ENCODE data around the gene LIPC.

DNA sequence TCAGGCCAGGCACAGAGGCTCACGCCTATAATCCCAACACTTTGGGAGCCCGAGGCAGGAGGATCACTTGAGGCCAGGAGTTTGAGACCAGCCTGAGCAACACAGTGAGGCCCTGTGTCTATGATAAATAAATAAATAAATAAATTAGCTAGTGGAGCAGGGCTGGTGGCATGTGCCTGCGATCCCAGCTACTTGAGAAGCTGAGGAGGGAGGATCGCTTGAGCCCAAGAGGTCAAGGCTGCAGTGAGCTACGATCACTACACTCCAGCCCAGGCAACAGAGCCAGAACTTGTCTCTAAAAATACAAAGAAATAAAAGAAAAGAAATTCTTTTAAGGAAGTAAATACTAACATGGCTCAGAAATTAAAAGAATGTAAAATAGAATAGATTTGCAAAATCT lies 91.8 kb downstream of the LIPC start:
- TF ChIP-seq FOXJ3 (CRISPR knock-in tag; IDR thresholded peaks at IDR 0.05) (no peak), TRIM24 (IDR thresholded peaks at IDR 0.05) (no peak), CTCF (IDR thresholded peaks at IDR 0.05 in 2 of 3, conservative IDR thresholded peaks at IDR 0.05 in 1 of 3; ENCODE audit: insufficient read depth in 2 of 3, low read depth in 1 of 3, low read length in 3 of 3) (no peak), HMGXB4 (CRISPR knock-in tag; IDR thresholded peaks at IDR 0.05) (no peak)
- TF ChIP-seq, protein P1, sequence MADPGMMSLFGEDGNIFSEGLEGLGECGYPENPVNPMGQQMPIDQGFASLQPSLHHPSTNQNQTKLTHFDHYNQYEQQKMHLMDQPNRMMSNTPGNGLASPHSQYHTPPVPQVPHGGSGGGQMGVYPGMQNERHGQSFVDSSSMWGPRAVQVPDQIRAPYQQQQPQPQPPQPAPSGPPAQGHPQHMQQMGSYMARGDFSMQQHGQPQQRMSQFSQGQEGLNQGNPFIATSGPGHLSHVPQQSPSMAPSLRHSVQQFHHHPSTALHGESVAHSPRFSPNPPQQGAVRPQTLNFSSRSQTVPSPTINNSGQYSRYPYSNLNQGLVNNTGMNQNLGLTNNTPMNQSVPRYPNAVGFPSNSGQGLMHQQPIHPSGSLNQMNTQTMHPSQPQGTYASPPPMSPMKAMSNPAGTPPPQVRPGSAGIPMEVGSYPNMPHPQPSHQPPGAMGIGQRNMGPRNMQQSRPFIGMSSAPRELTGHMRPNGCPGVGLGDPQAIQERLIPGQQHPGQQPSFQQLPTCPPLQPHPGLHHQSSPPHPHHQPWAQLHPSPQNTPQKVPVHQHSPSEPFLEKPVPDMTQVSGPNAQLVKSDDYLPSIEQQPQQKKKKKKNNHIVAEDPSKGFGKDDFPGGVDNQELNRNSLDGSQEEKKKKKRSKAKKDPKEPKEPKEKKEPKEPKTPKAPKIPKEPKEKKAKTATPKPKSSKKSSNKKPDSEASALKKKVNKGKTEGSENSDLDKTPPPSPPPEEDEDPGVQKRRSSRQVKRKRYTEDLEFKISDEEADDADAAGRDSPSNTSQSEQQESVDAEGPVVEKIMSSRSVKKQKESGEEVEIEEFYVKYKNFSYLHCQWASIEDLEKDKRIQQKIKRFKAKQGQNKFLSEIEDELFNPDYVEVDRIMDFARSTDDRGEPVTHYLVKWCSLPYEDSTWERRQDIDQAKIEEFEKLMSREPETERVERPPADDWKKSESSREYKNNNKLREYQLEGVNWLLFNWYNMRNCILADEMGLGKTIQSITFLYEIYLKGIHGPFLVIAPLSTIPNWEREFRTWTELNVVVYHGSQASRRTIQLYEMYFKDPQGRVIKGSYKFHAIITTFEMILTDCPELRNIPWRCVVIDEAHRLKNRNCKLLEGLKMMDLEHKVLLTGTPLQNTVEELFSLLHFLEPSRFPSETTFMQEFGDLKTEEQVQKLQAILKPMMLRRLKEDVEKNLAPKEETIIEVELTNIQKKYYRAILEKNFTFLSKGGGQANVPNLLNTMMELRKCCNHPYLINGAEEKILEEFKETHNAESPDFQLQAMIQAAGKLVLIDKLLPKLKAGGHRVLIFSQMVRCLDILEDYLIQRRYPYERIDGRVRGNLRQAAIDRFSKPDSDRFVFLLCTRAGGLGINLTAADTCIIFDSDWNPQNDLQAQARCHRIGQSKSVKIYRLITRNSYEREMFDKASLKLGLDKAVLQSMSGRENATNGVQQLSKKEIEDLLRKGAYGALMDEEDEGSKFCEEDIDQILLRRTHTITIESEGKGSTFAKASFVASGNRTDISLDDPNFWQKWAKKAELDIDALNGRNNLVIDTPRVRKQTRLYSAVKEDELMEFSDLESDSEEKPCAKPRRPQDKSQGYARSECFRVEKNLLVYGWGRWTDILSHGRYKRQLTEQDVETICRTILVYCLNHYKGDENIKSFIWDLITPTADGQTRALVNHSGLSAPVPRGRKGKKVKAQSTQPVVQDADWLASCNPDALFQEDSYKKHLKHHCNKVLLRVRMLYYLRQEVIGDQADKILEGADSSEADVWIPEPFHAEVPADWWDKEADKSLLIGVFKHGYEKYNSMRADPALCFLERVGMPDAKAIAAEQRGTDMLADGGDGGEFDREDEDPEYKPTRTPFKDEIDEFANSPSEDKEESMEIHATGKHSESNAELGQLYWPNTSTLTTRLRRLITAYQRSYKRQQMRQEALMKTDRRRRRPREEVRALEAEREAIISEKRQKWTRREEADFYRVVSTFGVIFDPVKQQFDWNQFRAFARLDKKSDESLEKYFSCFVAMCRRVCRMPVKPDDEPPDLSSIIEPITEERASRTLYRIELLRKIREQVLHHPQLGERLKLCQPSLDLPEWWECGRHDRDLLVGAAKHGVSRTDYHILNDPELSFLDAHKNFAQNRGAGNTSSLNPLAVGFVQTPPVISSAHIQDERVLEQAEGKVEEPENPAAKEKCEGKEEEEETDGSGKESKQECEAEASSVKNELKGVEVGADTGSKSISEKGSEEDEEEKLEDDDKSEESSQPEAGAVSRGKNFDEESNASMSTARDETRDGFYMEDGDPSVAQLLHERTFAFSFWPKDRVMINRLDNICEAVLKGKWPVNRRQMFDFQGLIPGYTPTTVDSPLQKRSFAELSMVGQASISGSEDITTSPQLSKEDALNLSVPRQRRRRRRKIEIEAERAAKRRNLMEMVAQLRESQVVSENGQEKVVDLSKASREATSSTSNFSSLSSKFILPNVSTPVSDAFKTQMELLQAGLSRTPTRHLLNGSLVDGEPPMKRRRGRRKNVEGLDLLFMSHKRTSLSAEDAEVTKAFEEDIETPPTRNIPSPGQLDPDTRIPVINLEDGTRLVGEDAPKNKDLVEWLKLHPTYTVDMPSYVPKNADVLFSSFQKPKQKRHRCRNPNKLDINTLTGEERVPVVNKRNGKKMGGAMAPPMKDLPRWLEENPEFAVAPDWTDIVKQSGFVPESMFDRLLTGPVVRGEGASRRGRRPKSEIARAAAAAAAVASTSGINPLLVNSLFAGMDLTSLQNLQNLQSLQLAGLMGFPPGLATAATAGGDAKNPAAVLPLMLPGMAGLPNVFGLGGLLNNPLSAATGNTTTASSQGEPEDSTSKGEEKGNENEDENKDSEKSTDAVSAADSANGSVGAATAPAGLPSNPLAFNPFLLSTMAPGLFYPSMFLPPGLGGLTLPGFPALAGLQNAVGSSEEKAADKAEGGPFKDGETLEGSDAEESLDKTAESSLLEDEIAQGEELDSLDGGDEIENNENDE (IDR thresholded peaks at IDR 0.05; ENCODE audit: low read depth, low read length): no peak
